Gastrocnemius medialis (tissue), 4 donors: Measurements from ENCODE around the gene ALKBH7.

Experiments used
- CTCF ChIP-seq, 5 experiments: fragments of 450-650 bp in 3 of 5; fragments of 200-600 bp in 2 of 5; sonication (generic) in 2 of 5; IDR thresholded peaks in 4 of 5; conservative IDR thresholded peaks in 1 of 5; 1 replicate in 4 of 5; 2 replicates in 1 of 5; pipeline ENCODE4 v1.5.1; 2016 to 2019; ENCODE audit warnings: antibody characterized with exemption in 5 of 5, mild to moderate bottlenecking in 3 of 5, moderate library complexity in 3 of 5
- POLR2A ChIP-seq, 2 donors: fragments of 450-650 bp; IDR thresholded peaks; one replicate each; pipeline ENCODE4 v1.6.1; 2017; ENCODE audit warnings: antibody characterized with exemption in 2 of 2, mild to moderate bottlenecking in 2 of 2, moderate library complexity in 2 of 2

- no peak for TF ChIP-seq POLR2A (IDR thresholded peaks at IDR 0.05)
- TF ChIP-seq CTCF (IDR thresholded peaks at IDR 0.05 in 4 of 5, conservative IDR thresholded peaks at IDR 0.05 in 1 of 5) = no peak
Observed at GRCh38 chr19:6409346-6409745, 36.8 kb downstream of the ALKBH7 start.
